Dermis blood vessel endothelial cell (primary cell): ENCODE measurements around the gene PNPLA7. TPM values are rescaled to one million over a fixed set of nuclear protein-coding genes. Genes with fewer than 3 reads are reported as not detected.
A peak's percentile ranks its signal among the peaks of the same experiment; 100 is the strongest.

Experiments used
- DNase-seq: peaks from one replicate; pipeline ENCODE4 v3.0.0; 2010
- total RNA-seq: library from RNA; depleted of rRNA; stranded (reverse); fragments of >200 nt; gene quantifications from 2 replicates; pipeline ENCODE4 v1.2.3, GENCODE V29; 2014

Gene PNPLA7
- total RNA-seq, 1 donor from 2014 or later = 1.7 TPM

- no peak for DNase-seq
Observed at GRCh38 chr9:137433349-137433915, 116.8 kb downstream of the PNPLA7 start.

GRCh38 chr9:137432687-137433348 lies 117.4 kb downstream of the PNPLA7 start:
- DNase-seq = no peak

GRCh38 chr9:137431416-137431931 lies 118.7 kb downstream of the PNPLA7 start:
- DNase-seq = no peak

GRCh38 chr9:137430723-137431415 lies 119.3 kb downstream of the PNPLA7 start:
- no peak for DNase-seq

- DNase-seq = no peak
Observed at GRCh38 chr9:137429974-137430722, 120.1 kb downstream of the PNPLA7 start.

- no peak for DNase-seq
Observed at GRCh38 chr9:137429546-137429890, 120.7 kb downstream of the PNPLA7 start.

GRCh38 chr9:137428841-137429545 lies 121.2 kb downstream of the PNPLA7 start:
- no peak for DNase-seq

GRCh38 chr9:137428311-137428630 lies 121.9 kb downstream of the PNPLA7 start:
- no peak for DNase-seq

- DNase-seq = no peak
Observed at GRCh38 chr9:137427454-137428310, 122.5 kb downstream of the PNPLA7 start.

GRCh38 chr9:137426018-137426681 lies 124.1 kb downstream of the PNPLA7 start:
- DNase-seq = no peak

- DNase-seq = peak; percentile 37
Observed at GRCh38 chr9:137423514-137424291, 126.5 kb downstream of the PNPLA7 start.

GRCh38 chr9:137422604-137423513 lies 127.3 kb downstream of the PNPLA7 start, which contains the start of the genes EXD3 and NOXA1:
Gene EXD3 (minus strand): TSS chr9:137423162. CDS start chr9:137395357, 27,805 bp downstream.
Gene NOXA1 (plus strand): TSS chr9:137423393. CDS start chr9:137423530, 137 bp downstream.
- peak; percentile 96 for DNase-seq

GRCh38 chr9:137421838-137422603 lies 128.2 kb downstream of the PNPLA7 start:
- DNase-seq = peak; percentile 28

- DNase-seq = peak; percentile 50
Observed at GRCh38 chr9:137417161-137418021, 132.8 kb downstream of the PNPLA7 start.

- DNase-seq = peak; percentile 46
Observed at GRCh38 chr9:137416563-137417151, 133.5 kb downstream of the PNPLA7 start.

- no peak for DNase-seq
Observed at GRCh38 chr9:137416006-137416562, 134.1 kb downstream of the PNPLA7 start.
